ENCODE measurements around the gene MUC13.

MUC13 gene

DNA sequence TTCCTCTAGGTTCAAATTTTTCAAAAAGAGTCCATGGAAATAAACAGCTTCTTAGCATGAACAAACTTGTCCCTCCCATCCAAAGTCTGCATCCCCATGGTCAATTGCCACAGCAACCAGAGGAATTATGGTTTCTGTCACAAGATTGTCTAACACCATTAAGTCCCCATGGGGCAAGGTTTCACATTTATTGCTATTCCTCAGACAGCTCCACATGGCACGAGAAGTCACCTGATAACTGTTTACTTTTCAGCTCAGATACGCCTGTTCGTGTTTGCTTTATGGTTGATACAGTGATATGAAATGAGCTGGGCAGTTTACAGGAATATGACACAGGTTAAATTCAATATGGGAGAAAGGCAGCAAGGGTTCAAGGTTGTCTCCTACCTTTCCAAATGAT lies 37.9 kb upstream of the MUC13 start:
- TF ChIP-seq, protein P1, sequence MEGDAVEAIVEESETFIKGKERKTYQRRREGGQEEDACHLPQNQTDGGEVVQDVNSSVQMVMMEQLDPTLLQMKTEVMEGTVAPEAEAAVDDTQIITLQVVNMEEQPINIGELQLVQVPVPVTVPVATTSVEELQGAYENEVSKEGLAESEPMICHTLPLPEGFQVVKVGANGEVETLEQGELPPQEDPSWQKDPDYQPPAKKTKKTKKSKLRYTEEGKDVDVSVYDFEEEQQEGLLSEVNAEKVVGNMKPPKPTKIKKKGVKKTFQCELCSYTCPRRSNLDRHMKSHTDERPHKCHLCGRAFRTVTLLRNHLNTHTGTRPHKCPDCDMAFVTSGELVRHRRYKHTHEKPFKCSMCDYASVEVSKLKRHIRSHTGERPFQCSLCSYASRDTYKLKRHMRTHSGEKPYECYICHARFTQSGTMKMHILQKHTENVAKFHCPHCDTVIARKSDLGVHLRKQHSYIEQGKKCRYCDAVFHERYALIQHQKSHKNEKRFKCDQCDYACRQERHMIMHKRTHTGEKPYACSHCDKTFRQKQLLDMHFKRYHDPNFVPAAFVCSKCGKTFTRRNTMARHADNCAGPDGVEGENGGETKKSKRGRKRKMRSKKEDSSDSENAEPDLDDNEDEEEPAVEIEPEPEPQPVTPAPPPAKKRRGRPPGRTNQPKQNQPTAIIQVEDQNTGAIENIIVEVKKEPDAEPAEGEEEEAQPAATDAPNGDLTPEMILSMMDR (IDR thresholded peaks at IDR 0.05): no peak
- TF ChIP-seq ZFX (IDR thresholded peaks at IDR 0.05; ENCODE audit: borderline replicate concordance): no peak
- peak overlapping the region; percentile 13; the same call in 1 of the 2 replicates for H3K27ac ChIP-seq

DNA sequence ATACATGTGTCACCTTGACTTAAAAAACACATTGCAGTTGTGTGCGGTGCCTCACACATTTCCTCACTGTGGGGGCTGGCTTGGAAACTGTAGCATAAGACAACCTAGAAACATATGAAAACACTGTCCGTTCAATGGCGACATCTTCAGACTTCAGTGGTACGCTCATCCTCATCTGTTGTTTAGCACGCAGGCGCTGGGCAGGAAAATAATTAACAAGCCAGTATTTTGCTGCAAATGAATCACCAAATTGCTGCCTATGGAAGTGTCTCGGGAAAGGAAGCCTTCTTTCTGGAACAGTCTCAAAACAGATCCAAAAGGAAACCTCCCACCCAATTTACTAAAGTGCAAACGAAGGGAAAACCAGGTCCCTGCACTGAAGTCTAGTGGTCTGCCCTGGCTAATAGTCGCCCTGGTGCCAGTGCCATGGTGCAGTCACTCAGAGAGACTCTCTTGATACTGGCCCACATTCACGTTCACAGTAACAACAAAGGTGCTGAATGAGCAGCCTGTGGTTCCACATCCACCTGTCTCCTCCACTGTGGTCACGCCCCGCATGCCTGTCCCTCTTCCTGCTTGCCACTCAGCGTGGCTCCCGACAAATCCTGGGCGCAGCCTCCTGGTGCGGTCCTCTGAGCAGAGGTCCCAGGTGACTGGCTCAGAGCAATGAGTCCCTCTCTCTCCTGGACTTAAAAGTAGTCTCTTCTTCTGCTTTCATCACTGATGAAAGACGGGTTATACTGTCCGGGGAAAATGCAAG lies 35.6 kb upstream of the MUC13 start:
- no peak overlapping the region for H3K27ac ChIP-seq
- no peak for TF ChIP-seq ZFX (IDR thresholded peaks at IDR 0.05; ENCODE audit: borderline replicate concordance)
- TF ChIP-seq, protein P1 (IDR thresholded peaks at IDR 0.05): no peak

DNA sequence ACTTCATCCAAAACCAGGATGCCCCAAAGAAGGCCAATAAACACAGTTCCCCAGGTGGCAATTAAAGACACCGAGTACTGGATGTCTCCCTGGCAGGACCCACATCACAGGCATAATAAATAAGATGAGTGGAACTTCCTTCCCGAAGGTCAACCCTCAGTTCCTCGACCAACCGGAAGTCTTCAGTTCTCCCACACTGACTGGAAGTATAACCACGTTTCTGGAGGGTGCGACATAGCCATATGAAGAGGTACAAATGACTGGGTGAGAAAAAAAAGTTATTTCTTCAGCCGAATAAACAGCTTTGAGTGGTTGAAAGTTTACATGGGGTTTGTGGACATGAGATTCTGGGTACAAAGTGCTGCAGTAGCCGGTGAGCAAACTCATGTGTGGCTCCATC lies 34.6 kb upstream of the MUC13 start:
- TF ChIP-seq ZFX (IDR thresholded peaks at IDR 0.05; ENCODE audit: borderline replicate concordance): no peak
- TF ChIP-seq, protein P1 (IDR thresholded peaks at IDR 0.05): no peak
- no peak overlapping the region for H3K27ac ChIP-seq

DNA sequence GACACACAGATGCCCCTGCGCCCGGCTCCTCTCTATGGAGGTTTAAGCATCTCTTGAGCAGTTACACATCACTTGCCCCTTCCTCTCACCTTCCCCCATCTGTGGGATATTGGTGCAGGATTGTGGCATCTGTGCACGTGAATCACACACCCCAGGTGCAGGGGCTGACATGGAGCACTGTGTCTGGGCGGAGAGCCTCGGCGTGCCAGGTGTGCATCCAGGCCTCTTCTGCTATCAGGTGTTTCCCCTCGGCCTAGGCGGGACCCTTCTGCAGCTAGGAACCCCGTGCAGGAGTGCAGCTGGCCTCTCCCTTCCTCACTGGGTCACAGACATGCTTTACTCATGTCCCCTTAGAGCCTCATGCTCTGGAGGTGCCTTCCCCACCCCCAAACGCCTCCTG lies 33.4 kb upstream of the MUC13 start:
- no peak overlapping the region for H3K27ac ChIP-seq
- TF ChIP-seq ZFX (IDR thresholded peaks at IDR 0.05; ENCODE audit: borderline replicate concordance): no peak
- TF ChIP-seq, protein P1 (IDR thresholded peaks at IDR 0.05): no peak

DNA sequence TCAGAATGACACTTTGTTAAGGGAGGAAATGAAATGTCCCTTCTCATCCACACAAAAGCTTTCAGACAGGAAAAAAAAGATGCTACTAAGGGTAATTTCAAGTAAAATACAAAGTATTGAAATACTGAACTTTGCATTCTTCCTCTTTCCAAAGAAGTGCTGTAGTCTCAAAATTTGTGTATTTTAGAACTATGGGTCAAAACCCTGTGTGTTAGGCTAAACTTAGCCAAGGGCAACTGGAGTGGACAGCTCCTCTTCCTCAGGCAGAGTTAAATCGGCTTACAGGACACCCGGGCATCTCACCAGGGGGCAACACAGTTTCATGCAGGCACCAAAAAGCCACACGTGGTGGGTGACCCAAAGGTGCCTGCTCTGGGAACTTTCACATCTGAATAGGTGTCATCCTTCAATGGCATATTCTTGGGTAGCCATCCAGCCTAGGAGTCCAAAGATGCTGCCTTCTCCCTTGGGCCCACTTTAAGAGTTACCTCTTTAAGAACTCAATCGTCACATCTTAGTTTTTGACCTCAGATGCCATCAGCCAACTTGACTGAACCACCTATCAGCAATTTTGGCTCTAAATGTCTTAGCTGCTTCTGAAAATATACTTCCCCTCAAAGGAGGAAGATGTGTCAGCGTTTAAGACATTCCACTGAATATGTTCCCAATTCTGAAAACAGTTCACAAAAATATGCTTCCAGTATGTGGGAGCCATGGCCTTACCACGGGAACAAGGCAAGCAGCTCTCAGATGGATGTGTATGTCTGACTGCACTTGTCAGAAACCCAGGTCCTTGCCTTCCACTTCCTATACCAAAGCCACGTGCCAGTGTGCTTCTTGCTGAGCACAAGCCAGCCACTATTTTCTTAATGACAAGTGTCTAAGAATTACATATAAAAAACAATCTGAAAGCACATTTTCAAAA lies 32.2 kb upstream of the MUC13 start:
- no peak for TF ChIP-seq ZFX (IDR thresholded peaks at IDR 0.05; ENCODE audit: borderline replicate concordance)
- TF ChIP-seq, protein P1 (IDR thresholded peaks at IDR 0.05): no peak
- no peak overlapping the region for H3K27ac ChIP-seq

DNA sequence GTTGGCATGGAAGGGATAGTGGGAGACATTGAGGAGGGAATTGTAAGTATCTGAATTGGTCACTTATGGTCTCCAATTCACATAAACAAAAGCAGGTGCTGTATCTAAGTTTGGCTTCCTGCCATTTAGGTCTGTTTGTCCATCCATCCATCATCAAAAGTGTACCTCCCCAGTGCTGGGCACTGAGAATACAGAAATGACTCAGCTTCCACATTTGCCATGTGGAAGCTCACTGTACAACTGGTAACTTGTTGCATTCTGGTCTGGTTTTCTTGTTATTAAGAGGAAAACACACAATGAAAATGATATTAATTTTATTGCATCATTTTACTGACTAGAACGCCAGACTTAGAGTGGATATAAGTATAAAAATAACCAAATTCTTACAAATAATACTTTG lies 30.9 kb upstream of the MUC13 start:
- TF ChIP-seq, protein P1 (IDR thresholded peaks at IDR 0.05): no peak
- no peak for TF ChIP-seq ZFX (IDR thresholded peaks at IDR 0.05; ENCODE audit: borderline replicate concordance)
- H3K27ac ChIP-seq: no peak overlapping the region

DNA sequence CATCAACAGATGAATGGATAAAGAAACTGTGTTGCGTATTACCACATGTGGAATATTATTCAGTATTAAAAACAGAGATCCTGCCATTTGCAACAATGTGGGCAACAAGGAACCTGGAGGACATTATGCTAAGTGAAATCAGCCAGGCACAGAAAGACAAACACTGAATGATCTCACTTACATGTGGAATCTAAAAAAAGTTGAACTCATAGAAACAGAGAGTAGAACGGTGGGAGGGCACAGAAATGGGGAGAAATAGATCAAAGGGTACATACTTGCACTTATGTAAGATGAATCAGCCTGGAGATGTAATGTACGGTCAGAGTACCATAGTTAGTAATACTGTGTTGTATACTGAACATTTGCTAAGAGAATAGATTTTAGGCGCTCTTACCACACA lies 29.8 kb upstream of the MUC13 start:
- no peak overlapping the region for H3K27ac ChIP-seq

More for the DNA sequence above, 29.8 kb upstream of the MUC13 start:
- TF ChIP-seq, protein P1 (IDR thresholded peaks at IDR 0.05): no peak
- TF ChIP-seq ZFX (IDR thresholded peaks at IDR 0.05; ENCODE audit: borderline replicate concordance): no peak
